Body of pancreas (tissue), 4 donors: ENCODE data around the gene BSDC1.

Source experiments
- CTCF ChIP-seq, 7 experiments: fragments of 450-650 bp in 4 of 7; fragments of 200-600 bp in 3 of 7; sonication (generic) in 3 of 7; IDR thresholded peaks; one replicate each; pipeline ENCODE4 v1.5.1; 2016 to 2019; ENCODE audit warnings: antibody characterized with exemption in 7 of 7
- POLR2A ChIP-seq, 3 donors: fragments of 450-650 bp; IDR thresholded peaks; one replicate each; pipeline ENCODE4 v1.6.1; 2016; ENCODE audit warnings: antibody characterized with exemption in 3 of 3, mild to moderate bottlenecking in 2 of 3

- TF ChIP-seq CTCF (IDR thresholded peaks at IDR 0.05) (no peak), POLR2A (IDR thresholded peaks at IDR 0.05) (no peak)
These were observed 63.6 kb downstream of the BSDC1 start for GRCh38 chr1:32330558-32331151.
